Liver (tissue), 9 donors: Measurements from ENCODE around the gene ARMC5. TPM values are rescaled to one million over a fixed set of nuclear protein-coding genes. Genes with fewer than 3 reads are reported as not detected.

Experiments used
- DNase-seq: peaks from one replicate; pipeline ENCODE4 v3.0.0-alpha.2; 2017; ENCODE audit warnings: low spot score
- H3K27ac ChIP-seq, 2 donors: one replicate each; pipeline ENCODE4 v1.7.0; 2013; ENCODE audit warnings: inconsistent platforms in 2 of 2, low read length in 2 of 2, control low read depth in 1 of 2, low read depth in 1 of 2, mild to moderate bottlenecking in 1 of 2
- H3K27me3 ChIP-seq, 4 donors: one replicate each; pipeline versions ENCODE4 v1.6.1 to v1.7.0; 2013; ENCODE audit warnings: low read length in 3 of 4, inconsistent platforms in 1 of 4, mild to moderate bottlenecking in 1 of 4, moderate library complexity in 1 of 4; ENCODE audit not compliant: control insufficient read depth in 4 of 4, insufficient read depth in 4 of 4
- H3K36me3 ChIP-seq, 4 donors: one replicate each; pipeline versions ENCODE4 v1.6.1 to v1.7.0; 2013; ENCODE audit warnings: low read length in 3 of 4, mild to moderate bottlenecking in 3 of 4, low read depth in 1 of 4, moderate library complexity in 1 of 4; ENCODE audit not compliant: control insufficient read depth in 4 of 4, insufficient read depth in 3 of 4
- H3K4me1 ChIP-seq, 4 donors: one replicate each; pipeline versions ENCODE4 v1.6.1 to v1.7.0; 2013; ENCODE audit warnings: low read length in 3 of 4, mild to moderate bottlenecking in 3 of 4, moderate library complexity in 1 of 4; ENCODE audit not compliant: control insufficient read depth in 4 of 4, insufficient read depth in 4 of 4
- H3K4me3 ChIP-seq, 3 donors: one replicate each; pipeline versions ENCODE4 v1.6.1 to v1.7.0; 2013; ENCODE audit warnings: low read length in 3 of 3, control low read depth in 1 of 3, low read depth in 1 of 3, mild to moderate bottlenecking in 1 of 3
- H3K9ac ChIP-seq, 2 donors: one replicate each; pipeline ENCODE4 v1.7.0; 2013; ENCODE audit warnings: low read length in 2 of 2, mild to moderate bottlenecking in 2 of 2, moderate library complexity in 2 of 2, control low read depth in 1 of 2, low read depth in 1 of 2
- H3K9me3 ChIP-seq, 4 donors: one replicate each; pipeline versions ENCODE4 v1.6.1 to v1.7.0; 2013; ENCODE audit warnings: low read length in 3 of 4; ENCODE audit not compliant: control insufficient read depth in 4 of 4
- ATF3 ChIP-seq: IDR thresholded peaks from 2 replicates; pipeline ENCODE4 v1.6.1; 2016; ENCODE audit warnings: antibody characterized with exemption
- CTCF ChIP-seq: fragments of 150-350 bp; IDR thresholded peaks from 2 replicates; pipeline ENCODE4 v1.5.1; 2017; ENCODE audit warnings: improper control_type of control experiment, low read depth, low read length; ENCODE audit not compliant: missing input control
- EGR1 ChIP-seq, 2 donors: IDR thresholded peaks; 2 replicates each; pipeline ENCODE4 v1.6.1; 2016 to 2018; ENCODE audit warnings: antibody characterized with exemption in 2 of 2, low read depth in 2 of 2
- FOXA1 ChIP-seq: IDR thresholded peaks from 2 replicates; pipeline ENCODE4 v1.6.1; 2016; ENCODE audit warnings: antibody characterized with exemption
- FOXA2 ChIP-seq: IDR thresholded peaks from 2 replicates; pipeline ENCODE4 v1.6.1; 2016; ENCODE audit warnings: antibody characterized with exemption
- GABPA ChIP-seq, 2 donors: IDR thresholded peaks in 1 of 2; conservative IDR thresholded peaks in 1 of 2; 2 replicates each; pipeline ENCODE4 v1.6.1; 2016; ENCODE audit warnings: antibody characterized with exemption in 2 of 2, mild to moderate bottlenecking in 1 of 2, moderate library complexity in 1 of 2
- HNF4A ChIP-seq, 2 donors: conservative IDR thresholded peaks; 2 replicates each; pipeline ENCODE4 v1.6.1; 2016; ENCODE audit warnings: antibody characterized with exemption in 2 of 2, mild to moderate bottlenecking in 2 of 2
- HNF4G ChIP-seq: IDR thresholded peaks from 2 replicates; pipeline ENCODE4 v1.6.1; 2016; ENCODE audit warnings: antibody characterized with exemption
- JUND ChIP-seq, 2 donors: IDR thresholded peaks; 2 replicates each; pipeline ENCODE4 v1.6.1; 2016; ENCODE audit warnings: antibody characterized with exemption in 2 of 2
- MAX ChIP-seq: IDR thresholded peaks from 2 replicates; pipeline ENCODE4 v1.6.1; 2016; ENCODE audit warnings: antibody characterized with exemption
- NR2F2 ChIP-seq: IDR thresholded peaks from 2 replicates; pipeline ENCODE4 v1.6.1; 2016; ENCODE audit warnings: antibody characterized with exemption
- RAD21 ChIP-seq, 2 donors: IDR thresholded peaks; 2 replicates each; pipeline ENCODE4 v1.6.1; 2016; ENCODE audit warnings: antibody characterized with exemption in 2 of 2, mild to moderate bottlenecking in 2 of 2
- REST ChIP-seq: IDR thresholded peaks from 2 replicates; pipeline ENCODE4 v1.6.1; 2016; ENCODE audit warnings: antibody characterized with exemption, mild to moderate bottlenecking
- RXRA ChIP-seq, 2 donors: IDR thresholded peaks; 2 replicates each; pipeline ENCODE4 v1.6.1; 2017 to 2018; ENCODE audit warnings: antibody characterized with exemption in 2 of 2, mild to moderate bottlenecking in 1 of 2
- SP1 ChIP-seq: IDR thresholded peaks from 2 replicates; pipeline ENCODE4 v1.6.1; 2018; ENCODE audit warnings: antibody characterized with exemption, mild to moderate bottlenecking
- TAF1 ChIP-seq: conservative IDR thresholded peaks from 2 replicates; pipeline ENCODE4 v1.6.1; 2016; ENCODE audit warnings: antibody characterized with exemption, mild to moderate bottlenecking
- YY1 ChIP-seq: IDR thresholded peaks from 2 replicates; pipeline ENCODE4 v1.6.1; 2016; ENCODE audit warnings: antibody characterized with exemption, mild to moderate bottlenecking
- ZBTB33 ChIP-seq: IDR thresholded peaks from 2 replicates; pipeline ENCODE4 v1.6.1; 2016; ENCODE audit warnings: antibody characterized with exemption
- WGBS: extraction: QIAGEN DNeasy Blood & Tissue Kit; methylation state at CpG from one replicate; pipeline ENCODE4 v1.1.7; 2013; 5-methylcytosine and 5-hydroxymethylcytosine counted together
- polyA plus RNA-seq, 2 donors: library from polyadenylated mRNA; stranded (reverse) in 1 of 2; unstranded in 1 of 2; fragments of 200-250 nt in 1 of 2; fragments of >200 nt in 1 of 2; fragmentation: Nextera tagmentation in 1 of 2; extraction: Ambion mirVana in 1 of 2; gene quantifications; one replicate each; pipeline versions ENCODE4 v1.2.1 to v1.2.3, GENCODE V29; 2013 to 2015
- total RNA-seq, 2 donors: library from RNA; depleted of rRNA; stranded (reverse); fragments of >200 nt; gene quantifications; one replicate each; pipeline ENCODE4 v1.2.3, GENCODE V29; 2014
- donor health status: healthy.
- donor health status: healthy.
- donor health status: healthy.
- donor health status: healthy.
- donor health status: healthy.

Gene ARMC5
- total and polyA plus RNA-seq, 4 donors: 5.4 to 13.3 (median 11.4) TPM

GRCh38 chr16:31429314-31429713 is 30.0 kb upstream of the ARMC5 start:
- H3K4me1 ChIP-seq: peaks cover 3 to 7% (median 5%) of the 10 kb centered on the region in 4 donors
- TF ChIP-seq HNF4A (conservative IDR thresholded peaks at IDR 0.05) (no peak), HNF4G (no peak), ATF3 (no peak), EGR1 (IDR thresholded peaks at IDR 0.05; ENCODE audit: low read depth in 2 of 2) (no peak), TAF1 (no peak), JUND (IDR thresholded peaks at IDR 0.05) (no peak), GABPA (IDR thresholded peaks at IDR 0.05 in 1 of 2, conservative IDR thresholded peaks at IDR 0.05 in 1 of 2) (no peak), SP1 (no peak), REST (no peak), FOXA1 (no peak), YY1 (no peak), NR2F2 (no peak), CTCF (no peak), RAD21 (IDR thresholded peaks at IDR 0.05) (no peak), FOXA2 (no peak), MAX (no peak), RXRA (IDR thresholded peaks at IDR 0.05) (no peak)
- no peak for DNase-seq
- no peaks in the 10 kb centered on the region for H3K9me3 ChIP-seq
- no peak overlapping the region for H3K4me3 ChIP-seq
- no peaks in the 10 kb centered on the region for H3K27me3 ChIP-seq
- WGBS: 8% methylated on average over 1 of the region's 1 CpG
- no peak overlapping the region for H3K9ac ChIP-seq
- H3K27ac ChIP-seq: no peak overlapping the region
- H3K36me3 ChIP-seq: no peaks in the 10 kb centered on the region

- Histone ChIP-seq H3K4me1 (peaks cover 3 to 7% (median 5%) of the 10 kb centered on the region in 4 donors), H3K27me3 (no peaks in the 10 kb centered on the region), H3K4me3 (no peak overlapping the region), H3K27ac (no peak overlapping the region), H3K9me3 (no peaks in the 10 kb centered on the region), H3K9ac (no peak overlapping the region), H3K36me3 (no peaks in the 10 kb centered on the region)
- DNase-seq: no peak
- 90% methylated on average over 3 of the region's 3 CpGs for WGBS
- TF ChIP-seq EGR1 (IDR thresholded peaks at IDR 0.05; ENCODE audit: low read depth in 2 of 2): no peak
- no peak for TF ChIP-seq FOXA1
- no peak for TF ChIP-seq MAX
- no peak for TF ChIP-seq REST
- TF ChIP-seq RAD21 (IDR thresholded peaks at IDR 0.05): no peak
- no peak for TF ChIP-seq ZBTB33
- no peak for TF ChIP-seq TAF1
- TF ChIP-seq YY1: no peak
- no peak for TF ChIP-seq RXRA (IDR thresholded peaks at IDR 0.05)
- TF ChIP-seq GABPA (IDR thresholded peaks at IDR 0.05 in 1 of 2, conservative IDR thresholded peaks at IDR 0.05 in 1 of 2): no peak
- no peak for TF ChIP-seq HNF4A (conservative IDR thresholded peaks at IDR 0.05)
- TF ChIP-seq CTCF: no peak
Observed at GRCh38 chr16:31429796-31430195, 29.5 kb upstream of the ARMC5 start.
